GM12878 (cell line): Measurements from ENCODE around the gene SLC38A3.

Experiments used
- CBX5 ChIP-seq: sonication (generic); IDR thresholded peaks from 2 replicates; pipeline ENCODE4 v1.6.1; 2016; ENCODE audit warnings: low read depth, moderate library complexity, mild to moderate bottlenecking, inconsistent platforms
- ESRRA ChIP-seq: IDR thresholded peaks from 2 replicates; pipeline ENCODE4 v1.6.1; 2012; ENCODE audit warnings: mild to moderate bottlenecking, low read length, improper control_type of control experiment
- EZH2 ChIP-seq: IDR thresholded peaks from 2 replicates; pipeline ENCODE4 v1.6.1; 2012; ENCODE audit warnings: low read depth, mild to moderate bottlenecking, control low read depth, inconsistent platforms, low read length, borderline replicate concordance; ENCODE audit not compliant: control insufficient read depth
- JUND ChIP-seq: IDR thresholded peaks from 2 replicates; pipeline ENCODE4 v1.6.1; 2012; ENCODE audit warnings: low read depth, mild to moderate bottlenecking, low read length, improper control_type of control experiment, moderate library complexity
- NBN ChIP-seq: fragments of 450-650 bp; IDR thresholded peaks from 2 replicates; pipeline ENCODE4 v1.6.1; 2016
- PAX5 ChIP-seq: IDR thresholded peaks from 2 replicates; pipeline ENCODE4 v1.6.1; 2011; ENCODE audit warnings: low read depth, low read length, borderline replicate concordance
- SRF ChIP-seq, 2 experiments: IDR thresholded peaks; 2 replicates each; pipeline ENCODE4 v1.6.1; 2011; ENCODE audit warnings: low read depth in 2 of 2, low read length in 2 of 2, mild to moderate bottlenecking in 1 of 2, moderate library complexity in 1 of 2
- SUZ12 ChIP-seq: fragments of 200-600 bp; sonication (generic); IDR thresholded peaks from one replicate; pipeline ENCODE4 v1.6.1; 2018; ENCODE audit warnings: antibody characterized with exemption, mild to moderate bottlenecking; ENCODE audit not compliant: unreplicated experiment
- TCF7 ChIP-seq: IDR thresholded peaks from 2 replicates; pipeline ENCODE4 v1.6.1; 2014; ENCODE audit warnings: antibody characterized with exemption, borderline replicate concordance
- ZNF274 ChIP-seq: IDR thresholded peaks from one replicate; pipeline ENCODE4 v1.8.0; 2011; ENCODE audit not compliant: insufficient read length, insufficient read depth
- TF ChIP-seq, protein P1 (sequence below), 3 experiments: IDR thresholded peaks in 2 of 3; conservative IDR thresholded peaks in 1 of 3; 2 replicates each; pipeline ENCODE4 v1.5.1; 2011; ENCODE audit warnings: low read depth in 3 of 3, low read length in 3 of 3, mild to moderate bottlenecking in 3 of 3, control low read depth in 2 of 3, moderate library complexity in 2 of 3, inconsistent platforms in 1 of 3, mixed read lengths in 1 of 3; ENCODE audit not compliant: control insufficient read depth in 2 of 3, insufficient read depth in 1 of 3; ENCODE audit errors: extremely low read depth in 1 of 3

DNA sequence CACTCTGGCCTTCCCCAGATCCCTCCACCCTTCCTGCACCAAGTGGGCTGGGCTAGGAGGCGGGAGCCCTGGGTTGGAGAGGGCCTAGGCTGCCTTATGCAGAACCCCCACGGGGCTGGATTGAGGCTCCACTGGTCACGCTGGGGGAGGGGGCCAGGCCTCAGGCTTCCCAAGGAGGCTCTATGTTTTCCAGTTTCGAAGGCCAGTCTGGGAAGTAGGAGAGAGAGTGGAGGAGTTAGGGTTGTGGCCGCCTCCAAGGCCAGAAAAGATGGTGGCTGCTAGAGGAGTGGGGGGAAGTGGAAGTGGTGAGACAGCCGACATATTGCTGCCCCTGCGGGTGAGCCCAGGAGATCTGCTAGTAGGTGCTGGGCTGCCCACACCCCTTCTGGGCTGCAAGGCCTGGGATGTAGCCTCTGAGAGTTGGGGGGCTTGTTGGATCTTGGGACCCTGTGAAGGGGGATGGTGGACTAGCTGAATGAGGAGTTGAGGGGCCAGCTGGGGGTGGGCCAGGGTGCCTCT lies 32.1 kb downstream of the SLC38A3 start:
- TF ChIP-seq PAX5 (no peak), CBX5 (no peak), SRF (IDR thresholded peaks at IDR 0.05; ENCODE audit: low read depth in 2 of 2, low read length in 2 of 2) (no peak), JUND (no peak), NBN (no peak), ZNF274 (no peak), TCF7 (no peak), EZH2 (no peak), SUZ12 (no peak), ESRRA (no peak)
- TF ChIP-seq, protein P1, sequence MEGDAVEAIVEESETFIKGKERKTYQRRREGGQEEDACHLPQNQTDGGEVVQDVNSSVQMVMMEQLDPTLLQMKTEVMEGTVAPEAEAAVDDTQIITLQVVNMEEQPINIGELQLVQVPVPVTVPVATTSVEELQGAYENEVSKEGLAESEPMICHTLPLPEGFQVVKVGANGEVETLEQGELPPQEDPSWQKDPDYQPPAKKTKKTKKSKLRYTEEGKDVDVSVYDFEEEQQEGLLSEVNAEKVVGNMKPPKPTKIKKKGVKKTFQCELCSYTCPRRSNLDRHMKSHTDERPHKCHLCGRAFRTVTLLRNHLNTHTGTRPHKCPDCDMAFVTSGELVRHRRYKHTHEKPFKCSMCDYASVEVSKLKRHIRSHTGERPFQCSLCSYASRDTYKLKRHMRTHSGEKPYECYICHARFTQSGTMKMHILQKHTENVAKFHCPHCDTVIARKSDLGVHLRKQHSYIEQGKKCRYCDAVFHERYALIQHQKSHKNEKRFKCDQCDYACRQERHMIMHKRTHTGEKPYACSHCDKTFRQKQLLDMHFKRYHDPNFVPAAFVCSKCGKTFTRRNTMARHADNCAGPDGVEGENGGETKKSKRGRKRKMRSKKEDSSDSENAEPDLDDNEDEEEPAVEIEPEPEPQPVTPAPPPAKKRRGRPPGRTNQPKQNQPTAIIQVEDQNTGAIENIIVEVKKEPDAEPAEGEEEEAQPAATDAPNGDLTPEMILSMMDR (IDR thresholded peaks at IDR 0.05 in 2 of 3, conservative IDR thresholded peaks at IDR 0.05 in 1 of 3; ENCODE audit: control insufficient read depth in 2 of 3, extremely low read depth in 1 of 3, insufficient read depth in 1 of 3, low read depth in 3 of 3, low read length in 3 of 3): no peak
